Endothelial cell of umbilical vein (primary cell): ENCODE data around the gene DSC1. TPM values are rescaled to one million over a fixed set of nuclear protein-coding genes. Genes with fewer than 3 reads are reported as not detected.

ENCODE experiments used
- BruUV-seq: library from RNA; stranded (reverse); fragments of 400-500 nt; replicated peaks from 2 replicates; lab custom pipeline; 2021; lab: Mats Ljungman, UMichigan
- CTCF ChIA-PET: fragments of 300-600, 350-600 bp; sonication (Branson Sonifier 250); formaldehyde crosslinking; loops from one replicate; lab custom pipeline; 2021; ENCODE audit warnings: antibody characterized with exemption, inconsistent platforms; lab: Charles Lee
- POLR2A ChIA-PET: fragments of 300-600, 350-600 bp; sonication (Branson Sonifier 250); formaldehyde crosslinking; loops from one replicate; lab custom pipeline; 2021; ENCODE audit warnings: antibody characterized with exemption, inconsistent platforms; lab: Charles Lee
- DNase-seq: peaks from one replicate; pipeline ENCODE4 v3.0.0-alpha.2; 2011; ENCODE audit warnings: low read depth, low spot score
- FAIRE-seq: peaks from 2 replicates; lab custom pipeline; 2011; peaks lifted over from hg19 to GRCh38; lab: Jason Lieb, UNC
- H2AFZ ChIP-seq: 2 replicates; pipeline ENCODE4 v1.6.0; 2012; ENCODE audit warnings: low read depth, low read length, control low read depth, inconsistent platforms
- H3K27ac ChIP-seq: 2 replicates; pipeline ENCODE4 v1.5.1; 2011; ENCODE audit warnings: low read depth, mild to moderate bottlenecking, control low read depth, low read length, moderate library complexity; ENCODE audit not compliant: insufficient read depth
- H3K27me3 ChIP-seq, 2 experiments: 2 replicates each; pipeline versions ENCODE4 v1.6.0 to v1.6.1; 2011; ENCODE audit warnings: low read length in 2 of 2, mixed read lengths in 1 of 2; ENCODE audit not compliant: control insufficient read depth in 2 of 2, insufficient read depth in 2 of 2
- H3K36me3 ChIP-seq, 2 experiments: 2 replicates in 1 of 2; 3 replicates in 1 of 2; pipeline ENCODE4 v1.5.1; 2011; ENCODE audit warnings: low read length in 2 of 2, mild to moderate bottlenecking in 1 of 2, moderate library complexity in 1 of 2; ENCODE audit not compliant: control insufficient read depth in 2 of 2, insufficient read depth in 2 of 2; ENCODE audit errors: extremely low read depth in 1 of 2
- H3K4me1 ChIP-seq: 3 replicates; pipeline ENCODE4 v1.5.1; 2011; ENCODE audit warnings: mild to moderate bottlenecking, low read length; ENCODE audit not compliant: control insufficient read depth, insufficient read depth; ENCODE audit errors: extremely low read depth
- H3K4me2 ChIP-seq: 2 replicates; pipeline ENCODE4 v1.6.1; 2011; ENCODE audit warnings: low read length, control low read depth, mixed read lengths; ENCODE audit not compliant: insufficient read depth
- H3K4me3 ChIP-seq, 3 experiments: fragments of 200-600 bp in 1 of 3; sonication (generic), shearing (Covaris generic) in 1 of 3; replicated peaks in 1 of 3; 2 replicates each; pipeline ENCODE4 v1.5.1; 2011 to 2016; ENCODE audit warnings: control low read depth in 3 of 3, low read length in 3 of 3, mild to moderate bottlenecking in 2 of 3, inconsistent platforms in 1 of 3, low read depth in 1 of 3, moderate library complexity in 1 of 3; ENCODE audit not compliant: insufficient read depth in 1 of 3
- H3K79me2 ChIP-seq: 2 replicates; pipeline ENCODE4 v1.6.0; 2012; ENCODE audit warnings: low read length, inconsistent platforms; ENCODE audit not compliant: control insufficient read depth, insufficient read depth
- H3K9ac ChIP-seq: replicated peaks from 2 replicates; pipeline ENCODE3; 2011; ENCODE audit warnings: low read length, control low read depth; ENCODE audit not compliant: insufficient read depth; ENCODE audit errors: extremely low read depth
- H3K9me1 ChIP-seq: replicated peaks from 3 replicates; pipeline ENCODE4 v1.6.0; 2011; ENCODE audit warnings: mild to moderate bottlenecking, low read length; ENCODE audit not compliant: control insufficient read depth, insufficient read depth; ENCODE audit errors: extremely low read depth
- H3K9me3 ChIP-seq: replicated peaks from 2 replicates; pipeline ENCODE4 v1.5.1; 2012; ENCODE audit warnings: low read length, inconsistent platforms; ENCODE audit not compliant: control insufficient read depth, insufficient read depth
- H4K20me1 ChIP-seq: replicated peaks from 2 replicates; pipeline ENCODE3; 2011; ENCODE audit warnings: mild to moderate bottlenecking, low read length; ENCODE audit not compliant: control insufficient read depth, insufficient read depth; ENCODE audit errors: extremely low read depth
- CTCF ChIP-seq, 2 donors: IDR thresholded peaks; 1 replicate in 1 of 2; 2 replicates in 1 of 2; pipeline ENCODE4 v1.5.1; 2011; ENCODE audit warnings: low read length in 2 of 2, mild to moderate bottlenecking in 2 of 2, moderate library complexity in 2 of 2, control low read depth in 1 of 2, inconsistent platforms in 1 of 2, low read depth in 1 of 2; ENCODE audit not compliant: insufficient read depth in 1 of 2; ENCODE audit errors: extremely low read depth in 1 of 2
- EZH2 ChIP-seq: IDR thresholded peaks from 2 replicates; pipeline ENCODE4 v1.6.1; 2012; ENCODE audit warnings: borderline replicate concordance, low read depth, mild to moderate bottlenecking, moderate library complexity, low read length, inconsistent platforms; ENCODE audit not compliant: severe bottlenecking
- GATA2 ChIP-seq: IDR thresholded peaks from 2 replicates; pipeline ENCODE4 v1.7.0; 2011; ENCODE audit warnings: low read depth, mild to moderate bottlenecking, moderate library complexity, mixed read lengths, low read length; ENCODE audit not compliant: insufficient read length, insufficient read depth
- JUN ChIP-seq: IDR thresholded peaks from 2 replicates; pipeline ENCODE4 v1.6.1; 2011; ENCODE audit warnings: borderline replicate concordance, low read depth; ENCODE audit not compliant: insufficient read length, insufficient read depth
- MAX ChIP-seq: IDR thresholded peaks from 2 replicates; pipeline ENCODE4 v1.6.1; 2011; ENCODE audit not compliant: insufficient read depth, insufficient read length
- MYC ChIP-seq: IDR thresholded peaks from one replicate; pipeline ENCODE4 v1.6.1; 2011; ENCODE audit warnings: mild to moderate bottlenecking, low read depth, low read length
- POLR2A ChIP-seq: IDR thresholded peaks from 2 replicates; pipeline ENCODE4 v1.6.1; 2012; ENCODE audit warnings: low read depth, mild to moderate bottlenecking, control low read depth, low read length
- POLR2AphosphoS5 ChIP-seq: IDR thresholded peaks from 2 replicates; pipeline ENCODE4 v1.6.1; 2012; ENCODE audit warnings: low read depth, mild to moderate bottlenecking, control low read depth, low read length, moderate library complexity; ENCODE audit not compliant: insufficient read depth
- dilution Hi-C: fragments of 300-500 bp; cut with MboI; formaldehyde crosslinking; loops from one replicate; pipeline ENCODE4 v1.15.0; 2019; ENCODE audit warnings: low sequenced_read_pairs; ENCODE audit not compliant: extremely low pct_ligation_motif_present
- intact Hi-C: fragments of 100-400 bp; cut with micrococcal nuclease; formaldehyde crosslinking; loops from one replicate; pipeline ENCODE4 v1.10.0; 2022
- polyA plus RNA-seq, 4 experiments: library from polyadenylated mRNA; depleted of rRNA in 3 of 4; stranded (reverse) in 3 of 4; unstranded in 1 of 4; fragments of >200 nt; gene quantifications; 2 replicates each; pipeline versions ENCODE4 v1.2.1 to v1.2.3, GENCODE V29; 2011 to 2012; ENCODE audit warnings: missing spikeins in 1 of 4
- total RNA-seq: library from RNA; stranded (reverse); gene quantifications from 2 replicates; pipeline ENCODE4 v1.2.3, GENCODE V29; 2021

The DSC1 gene
- total and polyA plus RNA-seq, 2 donors (not counting 3 experiments of a cell fraction or from before 2014, with no cell fraction given), result not detected

GRCh38 chr18:31162419-31162793 is 250 bp downstream of the DSC1 start:
- dilution Hi-C loops (no loop called here), intact Hi-C loops (no loop called here)
- Histone ChIP-seq H3K4me3 (no peak overlapping the region), H4K20me1 (no peaks in the 10 kb centered on the region), H3K27ac (no peak overlapping the region), H3K27me3 (no peaks in the 10 kb centered on the region), H2AFZ (no peak overlapping the region), H3K4me1 (no peaks in the 10 kb centered on the region), H3K4me2 (no peak overlapping the region), H3K9me3 (no peaks in the 10 kb centered on the region), H3K79me2 (no peaks in the 10 kb centered on the region), H3K9me1 (no peaks in the 10 kb centered on the region), H3K36me3 (no peaks in the 10 kb centered on the region), H3K9ac (no peak overlapping the region)
- BruUV-seq, result no TSS peak
- ChIA-PET POLR2A (no interaction called here), CTCF (no interaction called here)
- FAIRE-seq (no peak), DNase-seq (no peak)
- no peak for TF ChIP-seq GATA2
- no peak for TF ChIP-seq JUN
- TF ChIP-seq POLR2AphosphoS5, result no peak
- no peak for TF ChIP-seq POLR2A
- TF ChIP-seq EZH2, result no peak
- no peak for TF ChIP-seq MAX
- no peak for TF ChIP-seq CTCF (IDR thresholded peaks at IDR 0.05; ENCODE audit: extremely low read depth in 1 of 2, insufficient read depth in 1 of 2, low read depth in 1 of 2, low read length in 2 of 2)
- no peak for TF ChIP-seq MYC
